ENCODE results near the gene CYFIP1.

DNA sequence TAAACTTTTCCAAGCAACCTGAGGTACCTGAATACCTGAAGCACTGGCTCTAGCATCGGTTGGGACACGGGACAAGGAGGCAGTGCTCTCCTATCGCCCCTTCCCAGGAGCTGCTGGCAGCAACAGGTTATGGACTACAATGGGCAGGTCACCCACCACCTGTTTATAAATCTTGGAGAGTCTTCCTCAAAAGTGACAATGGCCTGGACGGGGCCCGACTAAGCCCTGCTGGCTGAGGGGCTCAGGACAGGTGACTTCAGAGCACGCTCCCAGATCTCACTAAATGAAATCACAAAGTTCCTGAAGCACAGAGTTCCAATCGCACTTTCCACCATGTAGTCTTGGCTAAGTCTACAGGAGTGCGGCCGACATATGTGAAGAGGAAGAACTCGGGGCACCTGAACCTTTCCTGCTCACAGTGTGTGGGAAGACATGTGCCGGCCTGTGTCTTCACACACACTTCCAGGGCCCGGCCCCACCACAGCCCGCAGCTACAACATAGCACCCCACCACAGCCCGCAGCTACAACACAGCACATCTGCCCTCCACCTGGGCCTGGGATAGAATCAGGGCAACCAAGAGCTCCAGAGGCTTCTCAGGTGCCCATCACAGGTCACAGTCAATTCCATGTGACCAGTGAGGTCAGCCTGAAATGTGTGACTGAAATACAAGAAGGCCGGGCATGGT lies 12.9 kb downstream of the CYFIP1 start:
- TF ChIP-seq, protein P1, sequence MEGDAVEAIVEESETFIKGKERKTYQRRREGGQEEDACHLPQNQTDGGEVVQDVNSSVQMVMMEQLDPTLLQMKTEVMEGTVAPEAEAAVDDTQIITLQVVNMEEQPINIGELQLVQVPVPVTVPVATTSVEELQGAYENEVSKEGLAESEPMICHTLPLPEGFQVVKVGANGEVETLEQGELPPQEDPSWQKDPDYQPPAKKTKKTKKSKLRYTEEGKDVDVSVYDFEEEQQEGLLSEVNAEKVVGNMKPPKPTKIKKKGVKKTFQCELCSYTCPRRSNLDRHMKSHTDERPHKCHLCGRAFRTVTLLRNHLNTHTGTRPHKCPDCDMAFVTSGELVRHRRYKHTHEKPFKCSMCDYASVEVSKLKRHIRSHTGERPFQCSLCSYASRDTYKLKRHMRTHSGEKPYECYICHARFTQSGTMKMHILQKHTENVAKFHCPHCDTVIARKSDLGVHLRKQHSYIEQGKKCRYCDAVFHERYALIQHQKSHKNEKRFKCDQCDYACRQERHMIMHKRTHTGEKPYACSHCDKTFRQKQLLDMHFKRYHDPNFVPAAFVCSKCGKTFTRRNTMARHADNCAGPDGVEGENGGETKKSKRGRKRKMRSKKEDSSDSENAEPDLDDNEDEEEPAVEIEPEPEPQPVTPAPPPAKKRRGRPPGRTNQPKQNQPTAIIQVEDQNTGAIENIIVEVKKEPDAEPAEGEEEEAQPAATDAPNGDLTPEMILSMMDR (IDR thresholded peaks at IDR 0.05 in 2 of 3, conservative IDR thresholded peaks at IDR 0.05 in 1 of 3; ENCODE audit: control insufficient read depth in 2 of 3, extremely low read depth in 1 of 3, insufficient read depth in 1 of 3, low read depth in 3 of 3, low read length in 3 of 3): no peak
- TF ChIP-seq BHLHE40 (IDR thresholded peaks at IDR 0.05; ENCODE audit: borderline replicate concordance in 1 of 2, low read depth in 2 of 2, low read length in 1 of 2) (no peak), EZH2 (IDR thresholded peaks at IDR 0.05; ENCODE audit: borderline replicate concordance, control insufficient read depth, low read depth, low read length) (no peak), MYC (IDR thresholded peaks at IDR 0.05; ENCODE audit: insufficient read depth, insufficient read length, insufficient replicate concordance, low read length, severe bottlenecking) (no peak), STAT3 (IDR thresholded peaks at IDR 0.05; ENCODE audit: low read depth, low read length) (no peak), SMC3 (IDR thresholded peaks at IDR 0.05; ENCODE audit: borderline replicate concordance, low read length) (no peak), FOS (IDR thresholded peaks at IDR 0.05; ENCODE audit: borderline replicate concordance, extremely low read depth, insufficient read length) (no peak), POU2F2 (IDR thresholded peaks at IDR 0.05; ENCODE audit: borderline replicate concordance, low read depth, low read length) (no peak), POLR2A (IDR thresholded peaks at IDR 0.05; ENCODE audit: low read depth, low read length) (no peak), SP1 (IDR thresholded peaks at IDR 0.05; ENCODE audit: low read depth, low read length) (no peak), HDAC6 (IDR thresholded peaks at IDR 0.05; ENCODE audit: unreplicated experiment) (no peak), PAX8 (IDR thresholded peaks at IDR 0.05) (no peak)
- TF ChIP-seq, protein P2, sequence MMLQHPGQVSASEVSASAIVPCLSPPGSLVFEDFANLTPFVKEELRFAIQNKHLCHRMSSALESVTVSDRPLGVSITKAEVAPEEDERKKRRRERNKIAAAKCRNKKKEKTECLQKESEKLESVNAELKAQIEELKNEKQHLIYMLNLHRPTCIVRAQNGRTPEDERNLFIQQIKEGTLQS (IDR thresholded peaks at IDR 0.05; ENCODE audit: borderline replicate concordance, extremely low read depth, low read depth, low read length): no peak
- TF ChIP-seq, protein P3, sequence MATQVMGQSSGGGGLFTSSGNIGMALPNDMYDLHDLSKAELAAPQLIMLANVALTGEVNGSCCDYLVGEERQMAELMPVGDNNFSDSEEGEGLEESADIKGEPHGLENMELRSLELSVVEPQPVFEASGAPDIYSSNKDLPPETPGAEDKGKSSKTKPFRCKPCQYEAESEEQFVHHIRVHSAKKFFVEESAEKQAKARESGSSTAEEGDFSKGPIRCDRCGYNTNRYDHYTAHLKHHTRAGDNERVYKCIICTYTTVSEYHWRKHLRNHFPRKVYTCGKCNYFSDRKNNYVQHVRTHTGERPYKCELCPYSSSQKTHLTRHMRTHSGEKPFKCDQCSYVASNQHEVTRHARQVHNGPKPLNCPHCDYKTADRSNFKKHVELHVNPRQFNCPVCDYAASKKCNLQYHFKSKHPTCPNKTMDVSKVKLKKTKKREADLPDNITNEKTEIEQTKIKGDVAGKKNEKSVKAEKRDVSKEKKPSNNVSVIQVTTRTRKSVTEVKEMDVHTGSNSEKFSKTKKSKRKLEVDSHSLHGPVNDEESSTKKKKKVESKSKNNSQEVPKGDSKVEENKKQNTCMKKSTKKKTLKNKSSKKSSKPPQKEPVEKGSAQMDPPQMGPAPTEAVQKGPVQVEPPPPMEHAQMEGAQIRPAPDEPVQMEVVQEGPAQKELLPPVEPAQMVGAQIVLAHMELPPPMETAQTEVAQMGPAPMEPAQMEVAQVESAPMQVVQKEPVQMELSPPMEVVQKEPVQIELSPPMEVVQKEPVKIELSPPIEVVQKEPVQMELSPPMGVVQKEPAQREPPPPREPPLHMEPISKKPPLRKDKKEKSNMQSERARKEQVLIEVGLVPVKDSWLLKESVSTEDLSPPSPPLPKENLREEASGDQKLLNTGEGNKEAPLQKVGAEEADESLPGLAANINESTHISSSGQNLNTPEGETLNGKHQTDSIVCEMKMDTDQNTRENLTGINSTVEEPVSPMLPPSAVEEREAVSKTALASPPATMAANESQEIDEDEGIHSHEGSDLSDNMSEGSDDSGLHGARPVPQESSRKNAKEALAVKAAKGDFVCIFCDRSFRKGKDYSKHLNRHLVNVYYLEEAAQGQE (IDR thresholded peaks at IDR 0.05; ENCODE audit: low read depth, low read length): no peak

Measured in GM12878 (cell line).